Activated T-helper 1 cell treated with Interleukin-2 at 50 U/mL for 16 hours (primary cell): Measurements from ENCODE around the gene GAPDH.

Experiments
- DNase-seq: peaks from one replicate; pipeline ENCODE4 v3.0.0-alpha.2; 2020; ENCODE audit warnings: low read depth

GAPDH gene

DNA sequence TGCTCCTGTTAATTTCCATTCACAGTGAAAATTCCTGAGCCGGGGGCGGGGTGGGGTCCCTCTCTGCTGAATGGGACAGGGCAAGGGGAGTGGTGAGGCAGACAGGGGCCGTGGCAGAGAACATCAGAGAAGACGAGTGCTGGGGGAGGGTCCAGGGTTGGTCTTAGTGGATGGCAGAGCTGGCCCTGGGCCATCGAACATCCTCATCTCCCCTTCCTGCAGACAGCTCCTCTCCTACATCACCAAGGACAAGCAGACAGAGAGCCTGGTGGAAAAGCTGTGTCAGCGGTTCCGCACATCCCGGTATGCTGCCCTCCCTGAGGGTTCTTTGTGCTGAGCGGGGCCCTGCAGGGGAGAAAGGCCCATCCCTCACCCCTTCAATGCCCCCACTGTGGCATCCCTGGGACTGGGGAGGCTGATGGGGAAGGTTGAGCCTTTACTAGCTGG lies 5.0 kb upstream of the GAPDH start:
- DNase-seq = no peak

DNA sequence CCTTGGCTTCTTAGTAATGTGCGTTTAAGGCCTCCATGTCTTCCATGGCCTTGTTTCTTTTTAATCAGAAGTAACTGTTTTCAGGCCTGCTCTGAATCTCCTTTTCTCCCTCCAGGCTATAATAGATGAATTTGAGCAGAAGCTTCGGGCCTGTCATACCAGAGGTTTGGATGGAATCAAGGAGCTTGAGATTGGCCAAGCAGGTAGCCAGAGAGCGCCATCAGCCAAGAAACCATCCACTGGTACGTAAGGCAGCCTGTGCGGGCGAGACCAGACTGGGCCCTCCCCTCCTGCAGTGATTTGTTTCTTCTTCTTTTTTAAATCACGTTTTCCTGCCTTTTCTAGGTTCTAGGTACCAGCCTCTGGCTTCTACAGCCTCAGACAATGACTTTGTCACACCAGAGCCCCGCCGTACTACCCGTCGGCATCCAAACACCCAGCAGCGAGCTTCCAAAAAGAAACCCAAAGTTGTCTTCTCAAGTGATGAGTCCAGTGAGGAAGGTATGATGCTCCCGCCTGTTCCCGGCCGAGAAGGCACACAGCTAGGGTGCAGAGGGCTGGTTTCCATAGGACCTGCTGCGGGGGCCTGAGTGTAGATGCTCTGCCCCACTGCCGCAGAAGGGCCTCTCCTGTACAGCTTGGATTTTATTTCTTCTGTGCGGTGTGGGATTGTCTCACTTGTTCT lies 3.6 kb upstream of the GAPDH start:
- no peak for DNase-seq

DNA sequence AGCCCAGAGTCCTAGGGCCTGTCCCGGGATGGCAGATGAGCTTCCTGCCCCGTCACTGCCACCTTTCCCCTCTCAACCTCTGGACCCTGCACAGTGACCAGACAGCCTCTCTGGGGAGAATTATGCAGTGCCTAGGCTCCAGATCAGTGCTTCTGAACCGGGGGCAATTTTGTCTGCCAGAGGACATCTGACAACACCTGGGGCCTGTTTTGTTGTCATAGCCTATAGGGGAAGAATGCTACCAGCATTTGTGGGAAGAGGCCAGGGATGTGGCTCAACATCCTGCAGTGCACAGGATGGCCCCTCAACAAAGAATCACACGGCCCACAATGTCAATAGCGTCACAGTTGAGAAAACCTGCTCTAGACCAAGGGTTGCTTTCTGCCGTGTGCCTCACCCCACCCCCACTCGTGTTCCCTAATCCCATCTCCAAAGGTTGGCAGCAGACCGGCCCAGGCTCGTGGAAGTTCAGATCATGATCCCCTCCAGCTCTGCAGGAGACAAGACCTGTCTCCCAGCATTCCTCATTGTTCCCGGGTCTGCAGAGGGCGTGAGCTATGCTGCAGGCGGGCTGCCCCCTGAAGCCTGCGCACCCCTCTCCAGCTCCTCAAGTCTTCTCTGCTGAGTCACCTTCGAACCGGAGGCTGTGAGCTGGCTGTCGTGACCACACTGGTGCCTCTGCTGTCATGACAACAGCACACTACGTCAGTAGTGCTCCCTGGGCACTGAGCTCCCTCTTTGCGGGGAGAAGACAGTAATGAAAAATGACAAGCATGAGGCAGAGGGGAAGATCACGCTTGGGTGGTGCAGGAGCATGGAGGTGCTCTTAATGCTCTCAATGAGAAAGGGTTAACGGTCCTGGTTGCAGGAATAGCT lies 2.0 kb upstream of the GAPDH start:
- peak; percentile 74 for DNase-seq

DNA sequence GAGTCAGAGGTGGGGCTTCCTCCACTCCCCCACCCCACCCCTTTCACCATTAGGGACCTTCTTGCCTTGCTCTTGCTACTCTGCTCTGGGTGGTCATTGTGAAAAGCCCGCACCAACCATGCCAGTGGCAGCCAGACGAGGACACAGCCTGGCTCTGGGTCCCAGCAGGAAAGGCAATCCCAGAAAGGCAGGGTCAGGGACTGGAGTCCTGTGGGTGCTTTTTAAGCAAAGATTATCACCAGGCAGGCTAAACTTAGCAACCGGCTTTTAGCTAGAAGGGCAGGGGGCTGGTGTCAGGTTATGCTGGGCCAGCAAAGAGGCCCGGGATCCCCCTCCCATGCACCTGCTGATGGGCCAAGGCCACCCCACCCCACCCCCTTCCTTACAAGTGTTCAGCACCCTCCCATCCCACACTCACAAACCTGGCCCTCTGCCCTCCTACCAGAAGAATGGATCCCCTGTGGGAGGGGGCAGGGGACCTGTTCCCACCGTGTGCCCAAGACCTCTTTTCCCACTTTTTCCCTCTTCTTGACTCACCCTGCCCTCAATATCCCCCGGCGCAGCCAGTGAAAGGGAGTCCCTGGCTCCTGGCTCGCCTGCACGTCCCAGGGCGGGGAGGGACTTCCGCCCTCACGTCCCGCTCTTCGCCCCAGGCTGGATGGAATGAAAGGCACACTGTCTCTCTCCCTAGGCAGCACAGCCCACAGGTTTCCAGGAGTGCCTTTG lies 1.2 kb upstream of the GAPDH start:
- DNase-seq = no peak

DNA sequence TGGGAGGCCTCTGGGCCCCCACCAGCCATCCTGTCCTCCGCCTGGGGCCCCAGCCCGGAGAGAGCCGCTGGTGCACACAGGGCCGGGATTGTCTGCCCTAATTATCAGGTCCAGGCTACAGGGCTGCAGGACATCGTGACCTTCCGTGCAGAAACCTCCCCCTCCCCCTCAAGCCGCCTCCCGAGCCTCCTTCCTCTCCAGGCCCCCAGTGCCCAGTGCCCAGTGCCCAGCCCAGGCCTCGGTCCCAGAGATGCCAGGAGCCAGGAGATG lies 729 bp upstream of the GAPDH start:
- no peak for DNase-seq

DNA sequence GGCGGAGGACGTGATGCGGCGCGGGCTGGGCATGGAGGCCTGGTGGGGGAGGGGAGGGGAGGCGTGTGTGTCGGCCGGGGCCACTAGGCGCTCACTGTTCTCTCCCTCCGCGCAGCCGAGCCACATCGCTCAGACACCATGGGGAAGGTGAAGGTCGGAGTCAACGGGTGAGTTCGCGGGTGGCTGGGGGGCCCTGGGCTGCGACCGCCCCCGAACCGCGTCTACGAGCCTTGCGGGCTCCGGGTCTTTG lies 303 bp downstream of the GAPDH start:
- no peak for DNase-seq

DNA sequence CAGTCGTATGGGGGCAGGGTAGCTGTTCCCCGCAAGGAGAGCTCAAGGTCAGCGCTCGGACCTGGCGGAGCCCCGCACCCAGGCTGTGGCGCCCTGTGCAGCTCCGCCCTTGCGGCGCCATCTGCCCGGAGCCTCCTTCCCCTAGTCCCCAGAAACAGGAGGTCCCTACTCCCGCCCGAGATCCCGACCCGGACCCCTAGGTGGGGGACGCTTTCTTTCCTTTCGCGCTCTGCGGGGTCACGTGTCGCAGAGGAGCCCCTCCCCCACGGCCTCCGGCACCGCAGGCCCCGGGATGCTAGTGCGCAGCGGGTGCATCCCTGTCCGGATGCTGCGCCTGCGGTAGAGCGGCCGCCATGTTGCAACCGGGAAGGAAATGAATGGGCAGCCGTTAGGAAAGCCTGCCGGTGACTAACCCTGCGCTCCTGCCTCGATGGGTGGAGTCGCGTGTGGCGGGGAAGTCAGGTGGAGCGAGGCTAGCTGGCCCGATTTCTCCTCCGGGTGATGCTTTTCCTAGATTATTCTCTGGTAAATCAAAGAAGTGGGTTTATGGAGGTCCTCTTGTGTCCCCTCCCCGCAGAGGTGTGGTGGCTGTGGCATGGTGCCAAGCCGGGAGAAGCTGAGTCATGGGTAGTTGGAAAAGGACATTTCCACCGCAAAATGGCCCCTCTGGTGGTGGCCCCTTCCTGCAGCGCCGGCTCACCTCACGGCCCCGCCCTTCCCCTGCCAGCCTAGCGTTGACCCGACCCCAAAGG lies 804 bp downstream of the GAPDH start:
- DNase-seq = peak; percentile 65

DNA sequence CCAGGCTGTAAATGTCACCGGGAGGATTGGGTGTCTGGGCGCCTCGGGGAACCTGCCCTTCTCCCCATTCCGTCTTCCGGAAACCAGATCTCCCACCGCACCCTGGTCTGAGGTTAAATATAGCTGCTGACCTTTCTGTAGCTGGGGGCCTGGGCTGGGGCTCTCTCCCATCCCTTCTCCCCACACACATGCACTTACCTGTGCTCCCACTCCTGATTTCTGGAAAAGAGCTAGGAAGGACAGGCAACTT lies 1.3 kb downstream of the GAPDH start:
- DNase-seq = no peak

DNA sequence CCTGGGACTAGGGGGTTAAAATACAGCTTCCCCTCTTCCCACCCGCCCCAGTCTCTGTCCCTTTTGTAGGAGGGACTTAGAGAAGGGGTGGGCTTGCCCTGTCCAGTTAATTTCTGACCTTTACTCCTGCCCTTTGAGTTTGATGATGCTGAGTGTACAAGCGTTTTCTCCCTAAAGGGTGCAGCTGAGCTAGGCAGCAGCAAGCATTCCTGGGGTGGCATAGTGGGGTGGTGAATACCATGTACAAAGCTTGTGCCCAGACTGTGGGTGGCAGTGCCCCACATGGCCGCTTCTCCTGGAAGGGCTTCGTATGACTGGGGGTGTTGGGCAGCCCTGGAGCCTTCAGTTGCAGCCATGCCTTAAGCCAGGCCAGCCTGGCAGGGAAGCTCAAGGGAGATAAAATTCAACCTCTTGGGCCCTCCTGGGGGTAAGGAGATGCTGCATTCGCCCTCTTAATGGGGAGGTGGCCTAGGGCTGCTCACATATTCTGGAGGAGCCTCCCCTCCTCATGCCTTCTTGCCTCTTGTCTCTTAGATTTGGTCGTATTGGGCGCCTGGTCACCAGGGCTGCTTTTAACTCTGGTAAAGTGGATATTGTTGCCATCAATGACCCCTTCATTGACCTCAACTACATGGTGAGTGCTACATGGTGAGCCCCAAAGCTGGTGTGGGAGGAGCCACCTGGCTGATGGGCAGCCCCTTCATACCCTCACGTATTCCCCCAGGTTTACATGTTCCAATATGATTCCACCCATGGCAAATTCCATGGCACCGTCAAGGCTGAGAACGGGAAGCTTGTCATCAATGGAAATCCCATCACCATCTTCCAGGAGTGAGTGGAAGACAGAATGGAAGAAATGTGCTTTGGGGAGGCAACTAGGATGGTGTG lies 1.9 kb downstream of the GAPDH start:
- DNase-seq = no peak

DNA sequence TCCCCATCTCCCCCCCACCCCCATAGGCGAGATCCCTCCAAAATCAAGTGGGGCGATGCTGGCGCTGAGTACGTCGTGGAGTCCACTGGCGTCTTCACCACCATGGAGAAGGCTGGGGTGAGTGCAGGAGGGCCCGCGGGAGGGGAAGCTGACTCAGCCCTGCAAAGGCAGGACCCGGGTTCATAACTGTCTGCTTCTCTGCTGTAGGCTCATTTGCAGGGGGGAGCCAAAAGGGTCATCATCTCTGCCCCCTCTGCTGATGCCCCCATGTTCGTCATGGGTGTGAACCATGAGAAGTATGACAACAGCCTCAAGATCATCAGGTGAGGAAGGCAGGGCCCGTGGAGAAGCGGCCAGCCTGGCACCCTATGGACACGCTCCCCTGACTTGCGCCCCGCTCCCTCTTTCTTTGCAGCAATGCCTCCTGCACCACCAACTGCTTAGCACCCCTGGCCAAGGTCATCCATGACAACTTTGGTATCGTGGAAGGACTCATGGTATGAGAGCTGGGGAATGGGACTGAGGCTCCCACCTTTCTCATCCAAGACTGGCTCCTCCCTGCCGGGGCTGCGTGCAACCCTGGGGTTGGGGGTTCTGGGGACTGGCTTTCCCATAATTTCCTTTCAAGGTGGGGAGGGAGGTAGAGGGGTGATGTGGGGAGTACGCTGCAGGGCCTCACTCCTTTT lies 2.7 kb downstream of the GAPDH start:
- no peak for DNase-seq

DNA sequence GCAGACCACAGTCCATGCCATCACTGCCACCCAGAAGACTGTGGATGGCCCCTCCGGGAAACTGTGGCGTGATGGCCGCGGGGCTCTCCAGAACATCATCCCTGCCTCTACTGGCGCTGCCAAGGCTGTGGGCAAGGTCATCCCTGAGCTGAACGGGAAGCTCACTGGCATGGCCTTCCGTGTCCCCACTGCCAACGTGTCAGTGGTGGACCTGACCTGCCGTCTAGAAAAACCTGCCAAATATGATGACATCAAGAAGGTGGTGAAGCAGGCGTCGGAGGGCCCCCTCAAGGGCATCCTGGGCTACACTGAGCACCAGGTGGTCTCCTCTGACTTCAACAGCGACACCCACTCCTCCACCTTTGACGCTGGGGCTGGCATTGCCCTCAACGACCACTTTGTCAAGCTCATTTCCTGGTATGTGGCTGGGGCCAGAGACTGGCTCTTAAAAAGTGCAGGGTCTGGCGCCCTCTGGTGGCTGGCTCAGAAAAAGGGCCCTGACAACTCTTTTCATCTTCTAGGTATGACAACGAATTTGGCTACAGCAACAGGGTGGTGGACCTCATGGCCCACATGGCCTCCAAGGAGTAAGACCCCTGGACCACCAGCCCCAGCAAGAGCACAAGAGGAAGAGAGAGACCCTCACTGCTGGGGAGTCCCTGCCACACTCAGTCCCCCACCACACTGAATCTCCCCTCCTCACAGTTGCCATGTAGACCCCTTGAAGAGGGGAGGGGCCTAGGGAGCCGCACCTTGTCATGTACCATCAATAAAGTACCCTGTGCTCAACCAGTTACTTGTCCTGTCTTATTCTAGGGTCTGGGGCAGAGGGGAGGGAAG lies 3.5 kb downstream of the GAPDH start:
- peak; percentile 72 for DNase-seq

DNA sequence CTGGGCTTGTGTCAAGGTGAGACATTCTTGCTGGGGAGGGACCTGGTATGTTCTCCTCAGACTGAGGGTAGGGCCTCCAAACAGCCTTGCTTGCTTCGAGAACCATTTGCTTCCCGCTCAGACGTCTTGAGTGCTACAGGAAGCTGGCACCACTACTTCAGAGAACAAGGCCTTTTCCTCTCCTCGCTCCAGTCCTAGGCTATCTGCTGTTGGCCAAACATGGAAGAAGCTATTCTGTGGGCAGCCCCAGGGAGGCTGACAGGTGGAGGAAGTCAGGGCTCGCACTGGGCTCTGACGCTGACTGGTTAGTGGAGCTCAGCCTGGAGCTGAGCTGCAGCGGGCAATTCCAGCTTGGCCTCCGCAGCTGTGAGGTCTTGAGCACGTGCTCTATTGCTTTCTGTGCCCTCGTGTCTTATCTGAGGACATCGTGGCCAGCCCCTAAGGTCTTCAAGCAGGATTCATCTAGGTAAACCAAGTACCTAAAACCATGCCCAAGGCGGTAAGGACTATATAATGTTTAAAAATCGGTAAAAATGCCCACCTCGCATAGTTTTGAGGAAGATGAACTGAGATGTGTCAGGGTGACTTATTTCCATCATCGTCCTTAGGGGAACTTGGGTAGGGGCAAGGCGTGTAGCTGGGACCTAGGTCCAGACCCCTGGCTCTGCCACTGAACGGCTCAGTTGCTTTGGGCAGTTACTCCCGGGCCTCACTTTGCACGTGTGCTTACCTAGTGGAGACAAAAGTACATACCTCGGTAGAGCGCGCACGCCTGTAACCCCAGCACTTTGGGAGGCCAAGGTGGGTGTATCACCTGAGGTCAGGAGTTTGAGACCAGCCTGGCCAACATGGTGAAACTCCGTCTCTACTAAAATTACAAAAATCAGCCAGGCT lies 4.3 kb downstream of the GAPDH start:
- DNase-seq = no peak

DNA sequence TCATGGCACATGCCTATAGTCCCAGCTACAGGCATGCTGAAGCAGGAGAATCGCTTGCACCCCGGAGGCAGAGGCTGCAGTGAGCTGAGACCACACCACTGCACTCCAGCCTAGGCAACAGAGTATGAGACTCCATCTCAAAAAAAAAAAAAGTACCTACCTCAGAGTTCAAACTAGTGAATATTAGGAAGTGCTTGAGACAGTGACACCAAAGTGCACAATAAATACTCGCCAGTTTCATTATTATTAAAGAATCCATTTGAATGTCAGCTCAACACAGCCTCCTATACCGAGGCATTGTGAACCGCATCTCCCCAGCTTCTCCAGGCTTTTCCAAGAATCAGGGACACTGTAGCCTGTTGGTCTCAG lies 5.0 kb downstream of the GAPDH start:
- DNase-seq = no peak

DNA sequence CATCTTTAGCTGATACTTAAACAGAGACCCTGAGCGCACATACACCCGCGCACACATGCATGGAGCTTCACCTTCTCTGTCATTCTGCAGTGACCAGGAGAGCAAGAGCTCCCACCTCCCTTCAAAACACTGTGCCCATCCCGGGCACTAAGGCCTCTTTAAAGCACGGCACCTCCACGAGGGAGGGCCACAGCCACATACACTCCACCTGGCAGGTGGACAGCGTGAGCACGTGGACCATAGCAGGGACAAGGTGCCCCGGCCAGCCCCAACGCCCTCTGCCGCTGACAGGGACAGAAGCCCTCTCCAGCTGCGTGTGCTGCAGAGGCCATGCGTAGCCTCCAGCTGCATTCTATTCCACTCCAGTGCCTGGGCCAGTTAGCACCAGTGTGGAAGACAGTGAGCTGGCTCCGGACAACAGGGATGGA lies 5.4 kb downstream of the GAPDH start:
- no peak for DNase-seq

DNA sequence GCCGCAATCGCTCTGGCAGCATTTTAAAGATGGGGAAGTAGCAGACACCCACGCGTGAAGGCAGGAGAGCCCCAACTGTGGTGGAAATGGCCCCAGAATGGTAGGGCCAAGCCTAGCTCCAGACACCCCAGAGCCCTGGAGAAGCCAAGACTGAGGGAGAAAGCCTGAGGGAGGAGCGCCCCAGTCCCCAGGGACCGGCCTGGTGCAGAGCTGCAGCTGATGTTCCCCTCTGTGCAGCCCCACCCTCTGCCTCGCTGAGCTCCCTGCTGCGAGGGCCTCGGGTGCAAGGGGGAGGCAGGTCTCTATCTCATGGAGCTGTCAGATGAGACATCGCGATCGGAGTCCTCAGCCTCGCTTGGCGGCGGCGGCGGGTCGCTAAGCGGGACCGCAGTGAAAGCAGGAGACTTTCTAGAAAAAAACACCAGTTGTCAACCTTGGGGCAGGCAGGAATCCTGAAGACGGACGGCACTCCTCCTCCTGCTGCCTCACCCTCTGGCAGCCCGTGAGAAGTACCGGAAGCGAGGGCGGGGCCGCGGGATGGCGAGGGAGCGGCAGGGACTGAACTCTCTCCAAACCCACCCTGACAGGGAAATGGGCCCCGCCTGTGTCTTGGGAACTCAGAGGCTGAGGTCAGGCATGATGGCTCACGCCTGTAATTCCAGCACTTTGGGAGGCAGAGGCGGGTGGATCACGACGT lies 6.0 kb downstream of the GAPDH start:
- DNase-seq = peak; percentile 42

DNA sequence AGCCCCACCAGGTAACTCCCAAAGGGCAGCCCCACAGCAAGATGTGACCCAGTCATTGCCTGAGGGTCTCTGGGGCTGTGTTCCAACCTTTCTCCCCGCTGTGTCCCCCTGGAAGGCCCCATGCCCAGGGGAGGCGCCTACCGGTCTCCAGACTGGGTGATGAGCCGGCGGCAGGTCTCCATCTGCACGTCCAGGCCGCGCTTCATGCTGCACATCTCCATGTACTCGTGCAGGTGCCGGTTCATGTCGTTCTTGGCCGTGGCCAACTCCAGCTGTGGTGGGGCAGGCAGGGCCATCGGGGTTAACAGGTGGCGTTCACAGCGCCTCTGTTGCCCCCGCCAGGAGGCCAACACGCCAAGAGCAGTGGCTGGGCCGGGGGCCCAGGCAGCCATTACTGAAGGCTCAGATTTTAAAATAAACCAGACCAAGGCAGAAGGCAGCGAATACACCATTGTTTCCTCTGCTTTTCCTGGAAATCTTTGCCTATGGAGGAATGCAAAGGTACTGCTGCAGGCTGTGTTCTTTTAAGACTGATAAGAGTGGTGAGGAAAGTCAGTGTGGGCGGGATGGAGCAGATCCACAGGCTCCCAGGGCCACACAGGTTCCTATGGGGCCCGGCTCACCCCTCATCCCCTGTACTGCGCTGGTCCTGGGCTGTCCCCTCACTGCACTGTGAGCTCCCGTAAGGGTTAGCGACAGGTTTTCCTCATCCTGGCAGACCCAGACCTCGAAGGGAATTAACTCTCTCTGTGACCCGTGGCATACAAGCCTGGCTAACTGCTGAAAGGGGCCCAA lies 7.3 kb downstream of the GAPDH start:
- DNase-seq = no peak

DNA sequence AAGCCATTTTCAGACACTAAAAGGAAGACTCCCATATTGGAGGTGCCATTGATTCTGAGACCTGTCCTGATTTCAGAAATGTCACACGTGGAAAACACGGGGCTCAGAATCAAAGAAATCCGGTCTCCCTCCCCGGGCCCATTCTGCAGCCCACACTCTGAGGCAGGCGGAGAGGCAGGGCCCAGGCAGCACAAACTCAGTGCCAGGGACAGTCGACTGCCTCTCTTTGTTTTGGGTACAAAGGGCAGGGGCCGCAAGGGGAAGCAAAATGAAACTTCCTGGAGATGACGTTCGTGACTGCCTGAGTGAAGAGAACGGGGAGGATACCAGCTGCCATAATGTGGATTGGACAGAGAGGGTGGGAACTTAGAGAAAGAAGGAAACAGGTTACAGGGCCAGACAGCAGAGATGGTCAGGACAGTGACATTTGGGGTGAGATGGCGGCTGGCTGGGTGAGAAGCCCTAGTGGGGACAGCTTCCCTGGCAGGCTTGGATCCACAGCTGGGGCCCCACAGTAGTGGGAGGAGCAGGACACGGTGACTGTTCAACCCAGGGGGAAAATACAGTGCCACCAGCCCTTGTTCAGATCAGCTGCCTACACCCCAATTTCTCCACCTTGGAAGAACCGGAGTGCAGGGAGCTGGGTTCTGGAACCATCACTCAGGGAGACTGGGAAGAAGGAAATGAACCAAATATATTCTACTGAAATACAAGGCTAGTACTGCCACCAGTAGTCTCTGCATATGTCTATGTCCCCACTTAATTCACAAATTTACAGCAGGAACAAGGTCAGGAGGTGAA lies 8.1 kb downstream of the GAPDH start:
- DNase-seq = no peak
